Neural cell (in vitro differentiated cells): ENCODE data around the gene ELMO1.

Experiments
- CTCF ChIP-seq: fragments of 450-650 bp; IDR thresholded peaks from 2 replicates; pipeline ENCODE4 v1.5.1; 2014; ENCODE audit warnings: antibody characterized with exemption, mild to moderate bottlenecking, moderate library complexity; ENCODE audit not compliant: poor library complexity, severe bottlenecking
- EP300 ChIP-seq: fragments of 450-650 bp; conservative IDR thresholded peaks from 2 replicates; pipeline ENCODE4 v1.6.1; 2014; ENCODE audit warnings: antibody characterized with exemption, mild to moderate bottlenecking, moderate library complexity; ENCODE audit not compliant: poor library complexity, severe bottlenecking
- EZH2 ChIP-seq: fragments of 200-600, 300-800 bp; shearing (Covaris generic), sonication (generic); IDR thresholded peaks from 2 replicates; pipeline ENCODE4 v1.6.1; 2014; ENCODE audit warnings: antibody characterized with exemption, low read length, borderline replicate concordance, mild to moderate bottlenecking; ENCODE audit not compliant: insufficient read depth, poor library complexity, severe bottlenecking
- MXI1 ChIP-seq: fragments of 450-650 bp; conservative IDR thresholded peaks from 2 replicates; pipeline ENCODE4 v1.6.1; 2014; ENCODE audit warnings: antibody characterized with exemption, mild to moderate bottlenecking; ENCODE audit not compliant: poor library complexity, severe bottlenecking
- POLR2AphosphoS5 ChIP-seq: IDR thresholded peaks from 2 replicates; pipeline ENCODE4 v1.6.1; 2012
- REST ChIP-seq: IDR thresholded peaks from 2 replicates; pipeline ENCODE4 v1.6.1; 2012; ENCODE audit warnings: borderline replicate concordance
- SMC3 ChIP-seq: fragments of 450-650 bp; conservative IDR thresholded peaks from 2 replicates; pipeline ENCODE4 v1.6.1; 2014; ENCODE audit warnings: antibody characterized with exemption, mild to moderate bottlenecking, moderate library complexity; ENCODE audit not compliant: poor library complexity
- TAF1 ChIP-seq: IDR thresholded peaks from 2 replicates; pipeline ENCODE4 v1.6.1; 2012; ENCODE audit warnings: low read depth

- TF ChIP-seq CTCF = no peak
- no peak for TF ChIP-seq EP300
- no peak for TF ChIP-seq EZH2
- no peak for TF ChIP-seq REST
- TF ChIP-seq POLR2AphosphoS5 = no peak
- TF ChIP-seq MXI1 = no peak
- no peak for TF ChIP-seq SMC3
- no peak for TF ChIP-seq TAF1
These were observed 261.5 kb downstream of the ELMO1 start for GRCh38 chr7:37187179-37187578.
